HepG2 (cell line): ENCODE data around the gene ENO2. TPM values are rescaled to one million over a fixed set of nuclear protein-coding genes. Genes with fewer than 3 reads are reported as not detected.

Experiments used
- BCL6 ChIP-seq: IDR thresholded peaks from 2 replicates; pipeline ENCODE4 v1.6.1; 2016; ENCODE audit warnings: missing genetic modification reagents, missing compliant biosample characterization
- CEBPG ChIP-seq: IDR thresholded peaks from 2 replicates; pipeline ENCODE4 v1.6.1; 2016
- DBP ChIP-seq: sonication (generic); formaldehyde crosslinking; IDR thresholded peaks from 2 replicates; pipeline ENCODE4 v1.4.0; 2020; ENCODE audit warnings: missing genetic modification reagents; ENCODE audit errors: not compliant biosample characterization
- HCFC1 ChIP-seq: fragments of 150-350 bp; IDR thresholded peaks from 2 replicates; pipeline ENCODE4 v1.6.1; 2014; ENCODE audit warnings: low read depth, low read length
- MEIS1 ChIP-seq: sonication (generic); formaldehyde crosslinking; IDR thresholded peaks from 2 replicates; pipeline ENCODE4 v1.9.0; 2021; ENCODE audit warnings: mild to moderate bottlenecking, missing genetic modification reagents, moderate library complexity, borderline replicate concordance
- MLX ChIP-seq: IDR thresholded peaks from 2 replicates; pipeline ENCODE4 v1.6.1; 2016
- MLXIP ChIP-seq: sonication (generic); formaldehyde crosslinking; IDR thresholded peaks from 2 replicates; pipeline ENCODE4 v1.9.0; 2021; ENCODE audit warnings: missing genetic modification reagents, borderline replicate concordance
- MXD3 ChIP-seq: IDR thresholded peaks from 2 replicates; pipeline ENCODE4 v1.6.1; 2016; ENCODE audit warnings: mild to moderate bottlenecking, missing biosample characterization, missing genetic modification reagents
- NRL ChIP-seq: sonication (generic); formaldehyde crosslinking; IDR thresholded peaks from 2 replicates; pipeline ENCODE4 v1.5.0; 2020; ENCODE audit warnings: missing genetic modification reagents, mild to moderate bottlenecking, moderate library complexity, borderline replicate concordance
- POLR2AphosphoS5 ChIP-seq: IDR thresholded peaks from 2 replicates; pipeline ENCODE4 v1.6.1; 2012; ENCODE audit warnings: low read depth, low read length
- RBM22 ChIP-seq: fragments of 200-400 bp; formaldehyde crosslinking; optimal IDR thresholded peaks from 2 replicates; pipeline ENCODE3; 2017; ENCODE audit warnings: mild to moderate bottlenecking, low read length, moderate library complexity
- RELA ChIP-seq: sonication (generic); formaldehyde crosslinking; IDR thresholded peaks from 2 replicates; pipeline ENCODE4 v1.4.0; 2020; ENCODE audit warnings: missing genetic modification reagents
- SCMH1 ChIP-seq: sonication (generic); formaldehyde crosslinking; IDR thresholded peaks from 2 replicates; pipeline ENCODE4 v1.9.0; 2021; ENCODE audit warnings: missing genetic modification reagents, mild to moderate bottlenecking, borderline replicate concordance
- SKI ChIP-seq: fragments of 450-650 bp; IDR thresholded peaks from one replicate; pipeline ENCODE4 v1.6.1; 2018; ENCODE audit warnings: mild to moderate bottlenecking; ENCODE audit not compliant: partially characterized antibody
- TAF1 ChIP-seq: sonication (generic); formaldehyde crosslinking; IDR thresholded peaks from 2 replicates; pipeline ENCODE4 v1.4.0; 2020; ENCODE audit warnings: missing genetic modification reagents
- XRCC5 ChIP-seq: fragments of 200-400 bp; formaldehyde crosslinking; optimal IDR thresholded peaks from 2 replicates; pipeline ENCODE3; 2017; ENCODE audit warnings: mild to moderate bottlenecking, low read length
- ZFP62 ChIP-seq: sonication (generic); formaldehyde crosslinking; IDR thresholded peaks from 2 replicates; pipeline ENCODE4 v1.4.0; 2020; ENCODE audit warnings: missing genetic modification reagents
- ZNF550 ChIP-seq: sonication (generic); formaldehyde crosslinking; IDR thresholded peaks from 2 replicates; pipeline ENCODE4 v1.4.0; 2020; ENCODE audit warnings: mild to moderate bottlenecking, missing genetic modification reagents, borderline replicate concordance
- ZNF598 ChIP-seq: sonication (generic); formaldehyde crosslinking; IDR thresholded peaks from 2 replicates; pipeline ENCODE4 v1.5.1; 2020; ENCODE audit warnings: mild to moderate bottlenecking, missing genetic modification reagents, borderline replicate concordance
- polyA plus RNA-seq, 8 experiments: library from polyadenylated mRNA; depleted of rRNA in 3 of 8; stranded (reverse) in 7 of 8; unstranded in 1 of 8; fragments of >200 nt; fragmentation: Illumina TruSeq in 4 of 8; extraction: Trizol in 4 of 8; gene quantifications; 2 replicates each; pipeline versions ENCODE4 v1.2.1 to v1.2.3, GENCODE V29; 2011 to 2016; ENCODE audit warnings: low read depth in 4 of 8, missing spikeins in 1 of 8, mixed read lengths in 1 of 8; ENCODE audit not compliant: insufficient read depth in 1 of 8
- total RNA-seq, 5 experiments: library from RNA; depleted of rRNA; stranded (reverse); fragments of >200 nt; fragmentation: Illumina TruSeq; extraction: Trizol; gene quantifications; 2 replicates each; pipeline ENCODE4 v1.2.3, GENCODE V29; 2016; ENCODE audit warnings: low read depth in 1 of 5

ENO2 gene
- total and polyA plus RNA-seq, 2 of the 13 experiments (the other 11 are each of a cell fraction or from before 2014, with no cell fraction given): 19.3 to 136 TPM

GRCh38 chr12:6927379-6928021 lies 13.1 kb downstream of the ENO2 start, which contains the start of gene ATN1 (continued):
- TF ChIP-seq SKI (no peak), RELA (CRISPR knock-in tag) (no peak), BCL6 (CRISPR knock-in tag) (no peak), ZNF550 (no peak), POLR2AphosphoS5 (peak; percentile 45), TAF1 (peak; percentile 41; the same call in 1 of the 2 replicates), ZNF598 (CRISPR knock-in tag) (no peak), NRL (no peak), XRCC5 (no peak), MEIS1 (CRISPR knock-in tag) (no peak), SCMH1 (CRISPR knock-in tag) (no peak), MXD3 (CRISPR knock-in tag) (0 out of 2 replicates have a peak, but pooled peaks have one; percentile 32), CEBPG (CRISPR knock-in tag) (no peak), RBM22 (peak; percentile 22), MLXIP (CRISPR knock-in tag) (no peak), DBP (CRISPR knock-in tag) (no peak), MLX (CRISPR knock-in tag) (no peak), ZFP62 (CRISPR knock-in tag) (no peak), HCFC1 (no peak)
